ENCODE data around the gene IKZF5.

The IKZF5 gene, protein sequence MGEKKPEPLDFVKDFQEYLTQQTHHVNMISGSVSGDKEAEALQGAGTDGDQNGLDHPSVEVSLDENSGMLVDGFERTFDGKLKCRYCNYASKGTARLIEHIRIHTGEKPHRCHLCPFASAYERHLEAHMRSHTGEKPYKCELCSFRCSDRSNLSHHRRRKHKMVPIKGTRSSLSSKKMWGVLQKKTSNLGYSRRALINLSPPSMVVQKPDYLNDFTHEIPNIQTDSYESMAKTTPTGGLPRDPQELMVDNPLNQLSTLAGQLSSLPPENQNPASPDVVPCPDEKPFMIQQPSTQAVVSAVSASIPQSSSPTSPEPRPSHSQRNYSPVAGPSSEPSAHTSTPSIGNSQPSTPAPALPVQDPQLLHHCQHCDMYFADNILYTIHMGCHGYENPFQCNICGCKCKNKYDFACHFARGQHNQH

DNA sequence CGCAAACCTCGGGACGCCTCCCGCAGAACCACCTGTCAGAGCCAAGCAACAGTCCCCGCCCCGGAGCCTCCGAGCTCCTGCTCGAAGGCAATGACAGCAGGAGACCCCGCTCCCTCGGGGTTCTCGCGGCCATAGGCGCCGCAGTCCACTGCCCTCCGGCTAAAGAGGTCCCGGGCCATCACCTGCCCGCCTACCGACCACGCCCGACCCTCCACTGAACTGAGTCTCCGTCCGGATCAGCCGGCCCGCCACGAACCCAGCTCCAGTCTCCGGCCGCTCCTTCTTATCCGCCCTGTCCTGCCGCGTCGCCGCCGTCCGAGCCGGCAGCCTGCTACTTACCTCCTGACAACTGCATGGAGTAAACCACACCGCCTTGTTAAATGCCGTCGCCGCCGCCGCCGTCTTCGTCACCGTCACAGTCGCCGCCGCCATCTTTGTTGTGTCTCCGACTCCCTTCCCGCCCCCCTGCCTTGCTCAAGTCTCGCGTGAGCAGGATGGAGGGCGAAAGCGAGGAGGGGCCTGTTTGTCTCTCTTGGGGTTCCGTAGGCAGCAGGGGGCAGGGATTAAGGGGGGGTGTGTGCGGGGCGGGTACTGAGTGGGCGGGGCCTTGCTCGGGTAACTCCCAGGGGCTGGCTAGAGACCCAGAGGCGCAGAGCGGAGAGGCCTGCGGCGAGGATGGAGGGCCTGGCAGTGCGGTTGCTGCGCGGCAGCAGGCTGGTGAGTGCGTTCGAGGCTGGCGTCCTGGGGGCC is at the start of gene IKZF5, which contains the start of gene ACADSB:
Gene IKZF5 (minus strand): TSS at position 441 of the 750 bp plus-strand sequence. CDS start 10,170 bp downstream, outside the sequence.
Gene ACADSB (plus strand): TSS at position 652 of the 750 bp plus-strand sequence. CDS start 24 bp downstream, at position 676.
- Histone ChIP-seq H3K36me3 (ENCODE audit: insufficient read depth, low read depth, low read length) (0 out of 2 replicates have a peak, but pooled peaks cover 5% of the 10 kb centered on the region), H3K27ac (ENCODE audit: low read length) (no peak within 1 kb of the TSS), H3K4me3 (ENCODE audit: low read length) (peak within 1 kb of the TSS; percentile 81), H3K9me3 (ENCODE audit: insufficient read depth, low read depth, low read length) (no peaks in the 10 kb centered on the region), H3K9ac (ENCODE audit: low read depth, low read length) (peak within 1 kb of the TSS; percentile 87), H3K27me3 (ENCODE audit: insufficient read depth, low read length) (peaks cover 24% of the 10 kb centered on the region), H3K4me1 (ENCODE audit: insufficient read depth, low read length) (peaks cover 9% of the 10 kb centered on the region; the same call in 1 of the 2 replicates)

DNA sequence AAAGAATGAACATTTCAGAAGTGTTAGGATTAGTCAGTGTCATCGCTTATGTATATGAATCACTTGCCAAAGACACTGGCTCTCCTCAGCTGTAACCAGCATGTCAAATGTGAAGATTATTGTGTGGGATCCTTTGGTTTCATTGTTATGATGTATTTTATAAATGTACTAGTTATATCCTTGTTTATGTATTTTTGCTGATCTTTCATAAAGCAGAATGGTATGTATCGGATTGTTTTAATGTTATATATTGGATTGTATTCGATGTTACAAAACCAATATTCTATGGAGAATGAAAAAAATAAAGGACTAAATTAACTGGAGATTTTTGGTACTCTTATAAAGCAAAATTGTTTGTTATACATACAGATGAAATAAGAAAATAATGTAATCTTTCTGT is 49.4 kb upstream of the IKZF5 start:
- no peaks in the 10 kb centered on the region for H3K9me3 ChIP-seq (ENCODE audit: insufficient read depth, low read depth, low read length)
- no peak overlapping the region for H3K9ac ChIP-seq (ENCODE audit: low read depth, low read length)
- no peaks in the 10 kb centered on the region for H3K27me3 ChIP-seq (ENCODE audit: insufficient read depth, low read length)
- H3K36me3 ChIP-seq (ENCODE audit: insufficient read depth, low read depth, low read length) = no peaks in the 10 kb centered on the region; the same call in 1 of the 2 replicates
- no peak overlapping the region for H3K27ac ChIP-seq (ENCODE audit: low read length)
- H3K4me3 ChIP-seq (ENCODE audit: low read length) = no peak overlapping the region
- no peaks in the 10 kb centered on the region for H3K4me1 ChIP-seq (ENCODE audit: insufficient read depth, low read length)

DNA sequence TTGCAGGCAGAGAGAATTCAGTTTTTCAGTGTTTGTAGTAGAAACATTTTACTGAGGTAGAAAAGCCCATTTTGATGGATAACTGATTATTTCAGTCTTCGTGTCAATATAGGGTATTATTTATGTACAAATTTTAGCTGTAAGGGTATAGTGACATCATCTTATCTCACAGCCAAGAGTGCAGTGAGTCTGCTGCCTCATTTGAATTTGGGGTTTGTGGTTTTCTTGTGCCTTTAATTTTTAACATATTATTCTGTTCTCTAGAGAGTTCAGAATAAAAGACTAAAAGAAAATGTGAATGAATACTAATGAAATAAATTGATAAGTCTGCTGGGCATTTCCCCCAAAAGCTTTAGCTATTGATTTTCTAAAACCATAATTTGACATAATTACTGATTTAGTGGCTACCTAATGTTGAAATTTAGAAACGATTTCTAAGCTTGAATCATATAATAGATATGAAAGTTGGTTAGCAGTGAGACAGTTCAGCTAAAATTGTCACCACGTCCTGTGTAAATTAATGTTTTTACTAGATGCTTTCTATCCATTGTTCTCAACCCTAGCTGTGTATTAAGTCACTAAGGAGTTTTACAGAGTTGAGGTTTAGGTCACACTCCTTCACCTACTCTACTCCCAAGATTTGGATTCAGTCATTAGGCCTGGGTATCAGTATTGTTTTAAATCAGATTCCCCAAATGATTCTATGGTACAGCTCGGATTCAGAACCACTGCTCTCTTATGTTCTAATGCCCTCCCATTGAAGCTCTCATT is 37.6 kb upstream of the IKZF5 start:
- Histone ChIP-seq H3K36me3 (ENCODE audit: insufficient read depth, low read depth, low read length) (peaks cover 33% of the 10 kb centered on the region), H3K27me3 (ENCODE audit: insufficient read depth, low read length) (no peaks in the 10 kb centered on the region), H3K4me1 (ENCODE audit: insufficient read depth, low read length) (no peaks in the 10 kb centered on the region), H3K27ac (ENCODE audit: low read length) (no peak overlapping the region), H3K9me3 (ENCODE audit: insufficient read depth, low read depth, low read length) (no peaks in the 10 kb centered on the region), H3K9ac (ENCODE audit: low read depth, low read length) (no peak overlapping the region), H3K4me3 (ENCODE audit: low read length) (no peak overlapping the region)

DNA sequence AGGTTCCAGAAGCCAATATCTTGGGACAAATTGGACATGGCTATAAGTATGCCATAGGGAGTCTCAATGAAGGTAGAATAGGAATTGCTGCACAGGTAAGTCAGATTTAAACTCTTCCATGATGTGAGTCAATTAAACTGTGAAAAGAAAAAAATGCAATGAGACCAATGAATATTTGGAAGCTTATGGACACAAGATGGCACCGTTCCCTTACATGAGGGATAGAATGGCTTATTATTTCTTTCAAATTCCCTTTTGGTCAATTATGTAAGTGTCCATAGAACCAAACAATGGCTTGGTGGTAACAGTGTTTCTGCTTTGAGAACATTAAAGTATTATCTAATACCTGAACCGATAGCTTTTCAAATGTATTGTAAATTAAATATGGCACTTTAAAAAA is 35.8 kb upstream of the IKZF5 start:
- Histone ChIP-seq H3K27ac (ENCODE audit: low read length) (no peak overlapping the region), H3K9me3 (ENCODE audit: insufficient read depth, low read depth, low read length) (no peaks in the 10 kb centered on the region), H3K4me3 (ENCODE audit: low read length) (no peak overlapping the region), H3K27me3 (ENCODE audit: insufficient read depth, low read length) (no peaks in the 10 kb centered on the region), H3K36me3 (ENCODE audit: insufficient read depth, low read depth, low read length) (peaks cover 27% of the 10 kb centered on the region), H3K4me1 (ENCODE audit: insufficient read depth, low read length) (no peaks in the 10 kb centered on the region), H3K9ac (ENCODE audit: low read depth, low read length) (no peak overlapping the region)

DNA sequence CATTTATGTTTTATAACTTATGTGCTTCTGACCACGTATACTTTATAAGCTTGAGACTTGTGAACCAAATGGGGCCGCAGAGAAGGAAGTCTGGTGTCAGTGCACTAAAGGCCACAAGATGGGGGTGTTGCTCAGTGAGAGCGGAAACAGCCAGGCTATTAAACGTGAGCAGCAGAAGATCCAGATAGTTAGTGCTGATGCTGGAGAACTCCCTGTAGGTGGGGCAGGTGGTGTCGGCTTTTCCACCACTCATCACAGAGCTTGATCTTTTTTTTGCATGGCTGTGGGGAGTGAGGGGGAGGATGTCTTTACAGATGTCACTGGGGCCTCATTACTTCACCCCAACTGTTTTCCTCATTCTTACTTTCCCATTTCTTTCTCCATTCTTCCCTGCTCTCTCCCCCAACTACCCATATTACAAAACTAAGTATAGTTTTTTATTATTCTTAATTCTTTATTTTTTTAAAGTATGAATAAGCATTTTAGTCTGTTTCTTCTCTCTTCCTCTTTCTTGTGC is 34.9 kb upstream of the IKZF5 start:
- H3K4me1 ChIP-seq (ENCODE audit: insufficient read depth, low read length) = no peaks in the 10 kb centered on the region
- no peaks in the 10 kb centered on the region for H3K27me3 ChIP-seq (ENCODE audit: insufficient read depth, low read length)
- H3K36me3 ChIP-seq (ENCODE audit: insufficient read depth, low read depth, low read length) = peaks cover 23% of the 10 kb centered on the region
- H3K9me3 ChIP-seq (ENCODE audit: insufficient read depth, low read depth, low read length) = no peaks in the 10 kb centered on the region
- no peak overlapping the region for H3K27ac ChIP-seq (ENCODE audit: low read length)
- no peak overlapping the region for H3K4me3 ChIP-seq (ENCODE audit: low read length)
- H3K9ac ChIP-seq (ENCODE audit: low read depth, low read length) = no peak overlapping the region

DNA sequence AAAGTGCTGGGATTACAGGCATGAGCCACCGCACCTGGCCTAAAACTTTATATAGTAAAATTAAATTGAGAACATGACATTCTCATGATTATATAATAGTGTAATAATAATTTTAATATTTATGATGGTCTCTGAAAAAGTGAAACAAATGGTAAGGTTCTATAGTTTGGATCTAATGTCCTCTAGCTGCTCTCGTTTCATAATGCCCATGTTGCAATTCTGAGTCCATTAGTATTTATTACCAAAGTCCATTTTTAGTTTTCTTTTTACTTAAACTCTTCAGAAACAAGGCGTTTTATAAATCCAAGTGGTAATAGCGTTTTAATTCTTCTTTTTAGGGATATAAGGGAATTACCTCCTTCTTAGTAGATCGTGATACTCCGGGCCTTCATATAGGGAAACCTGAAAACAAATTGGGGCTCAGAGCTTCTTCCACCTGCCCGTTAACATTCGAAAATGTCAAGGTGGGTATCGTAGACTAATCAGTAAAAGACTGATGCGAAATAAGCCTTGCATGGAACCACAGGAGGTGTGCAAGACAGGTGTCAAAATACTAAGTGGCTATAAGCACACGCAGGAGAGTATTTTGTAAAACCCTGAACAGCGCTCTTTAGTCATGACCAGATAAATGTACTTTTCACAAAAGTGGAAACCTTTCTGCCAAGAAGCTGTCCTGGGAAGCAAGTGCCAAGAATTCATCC is 34.3 kb upstream of the IKZF5 start:
- no peak overlapping the region for H3K4me3 ChIP-seq (ENCODE audit: low read length)
- H3K27ac ChIP-seq (ENCODE audit: low read length) = no peak overlapping the region
- H3K9me3 ChIP-seq (ENCODE audit: insufficient read depth, low read depth, low read length) = no peaks in the 10 kb centered on the region
- H3K9ac ChIP-seq (ENCODE audit: low read depth, low read length) = no peak overlapping the region
- no peaks in the 10 kb centered on the region for H3K4me1 ChIP-seq (ENCODE audit: insufficient read depth, low read length)
- no peaks in the 10 kb centered on the region for H3K27me3 ChIP-seq (ENCODE audit: insufficient read depth, low read length)
- peaks cover 18% of the 10 kb centered on the region for H3K36me3 ChIP-seq (ENCODE audit: insufficient read depth, low read depth, low read length)

DNA sequence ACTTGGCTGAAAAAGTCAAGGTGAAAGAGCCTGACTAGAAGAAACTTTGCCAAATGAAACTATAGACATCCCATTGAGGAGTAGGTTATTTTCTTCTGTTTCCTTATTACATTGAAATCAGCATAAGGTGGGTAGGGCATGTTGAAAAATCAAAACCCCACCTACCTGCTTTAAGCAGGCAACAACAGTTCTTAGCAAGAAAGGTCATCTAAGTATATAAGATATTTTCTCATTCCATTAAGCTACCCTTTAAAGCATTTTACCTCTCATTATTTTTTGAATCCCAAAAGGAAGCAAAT is 31.0 kb upstream of the IKZF5 start:
- Histone ChIP-seq H3K4me3 (ENCODE audit: low read length) (no peak overlapping the region), H3K4me1 (ENCODE audit: insufficient read depth, low read length) (no peaks in the 10 kb centered on the region), H3K36me3 (ENCODE audit: insufficient read depth, low read depth, low read length) (peaks cover 17% of the 10 kb centered on the region), H3K9me3 (ENCODE audit: insufficient read depth, low read depth, low read length) (no peaks in the 10 kb centered on the region), H3K27ac (ENCODE audit: low read length) (no peak overlapping the region), H3K9ac (ENCODE audit: low read depth, low read length) (no peak overlapping the region), H3K27me3 (ENCODE audit: insufficient read depth, low read length) (no peaks in the 10 kb centered on the region)

DNA sequence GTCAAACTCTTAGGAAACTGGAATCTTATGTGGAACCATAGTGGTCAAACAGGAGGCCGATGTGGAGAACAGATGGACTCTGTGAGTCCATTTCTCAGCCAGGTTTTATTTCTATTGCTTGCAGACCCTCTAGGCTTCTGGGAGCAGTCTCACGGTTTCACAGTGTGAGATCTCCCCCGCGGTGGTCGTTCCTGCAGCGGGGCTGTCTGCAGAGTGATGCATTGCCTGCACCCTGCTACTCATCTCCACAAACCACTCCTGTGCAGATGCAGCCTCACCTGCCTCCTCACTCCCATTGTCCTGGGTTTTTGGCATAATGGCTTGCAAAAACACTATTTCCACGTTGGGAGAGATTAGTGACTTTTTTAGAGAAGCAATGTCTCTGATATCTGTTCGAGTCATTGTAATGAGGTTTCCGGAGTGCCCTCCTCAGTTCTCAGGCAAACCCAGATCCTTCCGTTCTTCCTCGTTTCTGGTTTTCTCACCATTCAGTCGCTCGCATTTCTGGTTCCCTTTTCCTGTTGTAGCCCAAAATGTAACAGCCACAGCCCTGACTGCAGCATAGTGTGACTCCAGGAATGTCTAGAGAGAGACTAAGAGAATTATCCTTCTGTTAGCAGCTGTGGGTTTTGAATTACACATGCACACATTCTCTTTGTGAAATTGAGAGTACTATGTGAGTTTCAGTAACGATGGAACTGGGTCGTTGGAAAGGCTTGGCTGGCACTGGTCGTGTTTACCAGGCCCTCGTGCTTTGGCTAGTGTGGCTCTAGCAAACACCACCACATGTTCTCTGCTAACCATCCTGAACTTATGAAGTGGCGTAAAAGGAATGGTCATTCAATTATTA is 30.4 kb upstream of the IKZF5 start:
- H3K36me3 ChIP-seq (ENCODE audit: insufficient read depth, low read depth, low read length) = peaks cover 13% of the 10 kb centered on the region
- no peak overlapping the region for H3K9ac ChIP-seq (ENCODE audit: low read depth, low read length)
- H3K4me3 ChIP-seq (ENCODE audit: low read length) = no peak overlapping the region
- no peaks in the 10 kb centered on the region for H3K9me3 ChIP-seq (ENCODE audit: insufficient read depth, low read depth, low read length)
- H3K27me3 ChIP-seq (ENCODE audit: insufficient read depth, low read length) = no peaks in the 10 kb centered on the region
- H3K4me1 ChIP-seq (ENCODE audit: insufficient read depth, low read length) = no peaks in the 10 kb centered on the region
- H3K27ac ChIP-seq (ENCODE audit: low read length) = no peak overlapping the region

DNA sequence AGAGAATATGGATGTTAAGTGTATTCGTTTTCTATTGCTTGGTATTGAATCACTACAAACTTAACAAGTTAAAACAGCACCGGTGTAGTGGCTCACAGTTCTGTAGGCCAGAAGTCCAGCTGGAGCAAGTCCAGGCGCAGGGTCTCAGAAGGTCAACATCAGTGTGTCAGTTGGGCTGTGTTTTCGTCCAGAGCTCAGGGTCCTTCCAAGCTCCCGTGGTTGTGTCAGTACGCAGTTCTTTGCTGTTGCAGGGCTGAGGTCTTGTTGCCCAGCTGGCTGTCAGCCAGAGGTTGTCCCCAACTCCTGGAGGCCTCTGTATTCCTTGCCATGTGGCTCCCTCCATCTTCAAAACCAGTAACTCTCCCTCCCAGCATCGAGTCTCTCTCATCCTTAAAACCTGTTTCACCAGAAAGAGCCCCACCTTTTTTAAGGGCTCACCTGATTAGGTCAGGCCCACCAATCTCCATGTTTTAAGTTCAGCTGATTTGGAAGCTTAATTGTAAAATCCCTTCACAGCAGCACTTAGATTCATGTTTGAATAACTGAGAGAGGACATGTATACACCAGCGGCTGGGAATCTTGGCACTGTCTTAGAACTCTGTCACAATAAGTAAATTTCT is 27.0 kb upstream of the IKZF5 start:
- no peak overlapping the region for H3K9ac ChIP-seq (ENCODE audit: low read depth, low read length)
- H3K36me3 ChIP-seq (ENCODE audit: insufficient read depth, low read depth, low read length) = peaks cover 11% of the 10 kb centered on the region
- no peaks in the 10 kb centered on the region for H3K9me3 ChIP-seq (ENCODE audit: insufficient read depth, low read depth, low read length)
- no peaks in the 10 kb centered on the region for H3K27me3 ChIP-seq (ENCODE audit: insufficient read depth, low read length)
- no peaks in the 10 kb centered on the region for H3K4me1 ChIP-seq (ENCODE audit: insufficient read depth, low read length)
- H3K4me3 ChIP-seq (ENCODE audit: low read length) = no peak overlapping the region
- H3K27ac ChIP-seq (ENCODE audit: low read length) = no peak overlapping the region

DNA sequence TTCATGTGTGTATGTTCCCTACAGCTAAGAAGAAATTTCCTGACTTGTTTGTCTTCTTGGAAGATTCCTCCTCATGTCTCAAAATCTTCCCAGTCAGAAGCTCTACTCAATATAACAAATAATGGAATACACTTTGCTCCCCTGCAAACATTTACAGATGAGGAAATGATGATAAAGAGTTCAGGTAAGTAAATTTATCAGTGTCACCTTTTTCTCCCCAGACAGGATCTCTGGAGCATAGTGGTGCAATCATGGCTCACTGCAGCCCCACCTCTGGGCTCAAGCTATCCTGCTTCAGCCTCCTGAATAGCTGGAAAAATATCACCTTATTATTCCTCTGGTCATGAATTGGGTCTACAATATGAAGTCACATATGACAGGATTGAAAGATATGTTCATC is 25.7 kb upstream of the IKZF5 start:
- H3K9me3 ChIP-seq (ENCODE audit: insufficient read depth, low read depth, low read length) = no peaks in the 10 kb centered on the region
- H3K4me1 ChIP-seq (ENCODE audit: insufficient read depth, low read length) = no peaks in the 10 kb centered on the region
- no peak overlapping the region for H3K27ac ChIP-seq (ENCODE audit: low read length)
- H3K9ac ChIP-seq (ENCODE audit: low read depth, low read length) = no peak overlapping the region
- H3K27me3 ChIP-seq (ENCODE audit: insufficient read depth, low read length) = no peaks in the 10 kb centered on the region
- H3K4me3 ChIP-seq (ENCODE audit: low read length) = no peak overlapping the region
- peaks cover 11% of the 10 kb centered on the region for H3K36me3 ChIP-seq (ENCODE audit: insufficient read depth, low read depth, low read length)

All from iPS-20b (cell line).